ENCODE results near the gene SLC25A51. TPM values are rescaled to one million over a fixed set of nuclear protein-coding genes. Genes with fewer than 3 reads are reported as not detected.
A peak's percentile ranks its signal among the peaks of the same experiment; 100 is the strongest.

SLC25A51 gene, protein sequence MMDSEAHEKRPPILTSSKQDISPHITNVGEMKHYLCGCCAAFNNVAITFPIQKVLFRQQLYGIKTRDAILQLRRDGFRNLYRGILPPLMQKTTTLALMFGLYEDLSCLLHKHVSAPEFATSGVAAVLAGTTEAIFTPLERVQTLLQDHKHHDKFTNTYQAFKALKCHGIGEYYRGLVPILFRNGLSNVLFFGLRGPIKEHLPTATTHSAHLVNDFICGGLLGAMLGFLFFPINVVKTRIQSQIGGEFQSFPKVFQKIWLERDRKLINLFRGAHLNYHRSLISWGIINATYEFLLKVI
- 24.5 TPM for total RNA-seq
- long read RNA-seq, partial matches to known transcripts: 2 of 13 reads
- long read RNA-seq, other reads (novel, unspliced or antisense): 8 of 13 reads

DNA sequence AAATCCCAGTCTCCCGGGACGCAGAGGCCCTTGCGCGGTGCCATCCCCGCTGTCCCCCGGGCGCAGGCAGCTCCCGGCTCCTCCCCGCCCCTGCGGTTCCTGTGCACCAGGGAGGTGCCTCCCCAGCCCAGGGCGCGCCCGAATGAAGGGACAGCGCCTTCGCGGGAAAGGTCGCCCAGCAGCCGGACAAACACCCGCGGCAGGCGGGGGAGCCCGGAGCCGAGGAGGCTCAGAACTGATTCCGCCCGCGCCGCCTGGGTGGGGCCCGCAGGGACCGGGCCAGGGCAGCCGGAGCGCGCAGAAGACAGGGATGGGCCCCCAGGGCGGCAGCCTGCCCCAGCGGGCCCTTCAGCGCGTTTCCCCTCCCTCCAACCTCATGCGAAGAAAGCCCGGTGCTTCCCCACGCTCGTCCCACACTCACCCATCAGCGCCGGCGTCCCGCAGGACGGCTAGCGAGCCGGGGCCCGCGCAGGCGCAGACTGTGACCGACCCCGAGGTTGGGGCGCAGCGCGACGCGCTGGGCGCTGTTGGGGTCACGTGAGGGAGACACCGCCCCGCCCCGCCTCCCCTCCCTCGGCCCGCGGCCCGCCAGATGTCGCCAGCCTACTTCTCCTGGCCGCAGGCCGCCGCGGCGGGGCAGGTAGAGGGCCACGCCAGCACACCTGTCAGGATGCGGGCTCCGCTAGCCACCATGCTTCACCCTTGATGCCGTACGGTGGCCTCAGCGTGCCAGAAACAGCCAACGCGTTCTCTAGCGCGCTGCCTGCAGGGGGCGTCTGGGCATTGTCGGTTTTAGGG is at the start of gene SLC25A51:
SLC25A51 (minus strand) TSS at position 481 of the 798 bp plus-strand sequence. CDS start 15,577 bp downstream, outside the sequence.
- TF ChIP-seq CTCF (IDR thresholded peaks at IDR 0.05): peak; percentile 88
- ATAC-seq (peak; percentile 93), DNase-seq (peak; percentile 96)
- Histone ChIP-seq H3K4me1 (peaks cover 28% of the 10 kb centered on the region), H3K36me3 (peaks cover 8% of the 10 kb centered on the region), H3K27ac (peak within 1 kb of the TSS; percentile 87), H3K4me3 (peak within 1 kb of the TSS; percentile 94), H3K9me3 (no peaks in the 10 kb centered on the region), H3K27me3 (no peaks in the 10 kb centered on the region)
- intact Hi-C loops (cut with DNase I): no loop called here

GRCh38 chr9:37953206-37953774 is 49.4 kb upstream of the SLC25A51 start:
- H3K4me1 ChIP-seq: peaks cover 12% of the 10 kb centered on the region
- no peaks in the 10 kb centered on the region for H3K9me3 ChIP-seq
- ATAC-seq (no peak), DNase-seq (no peak)
- intact Hi-C loops (cut with DNase I): no loop called here
- TF ChIP-seq CTCF (IDR thresholded peaks at IDR 0.05): no peak
- no peak overlapping the region for H3K4me3 ChIP-seq
- H3K27me3 ChIP-seq: no peaks in the 10 kb centered on the region
- H3K27ac ChIP-seq: peak overlapping the region; percentile 1
- H3K36me3 ChIP-seq: peaks cover 20% of the 10 kb centered on the region

- Histone ChIP-seq H3K27ac (no peak overlapping the region), H3K27me3 (no peaks in the 10 kb centered on the region), H3K9me3 (no peaks in the 10 kb centered on the region), H3K4me1 (peaks cover 14% of the 10 kb centered on the region), H3K36me3 (peaks cover 26% of the 10 kb centered on the region), H3K4me3 (no peak overlapping the region)
- TF ChIP-seq CTCF (IDR thresholded peaks at IDR 0.05): no peak
- intact Hi-C loops (cut with DNase I): no loop called here
- ATAC-seq (no peak), DNase-seq (no peak)
Measured at GRCh38 chr9:37952731-37953130, 48.8 kb upstream of the SLC25A51 start.

- Histone ChIP-seq H3K27me3 (no peaks in the 10 kb centered on the region), H3K36me3 (peaks cover 35% of the 10 kb centered on the region), H3K9me3 (no peaks in the 10 kb centered on the region), H3K27ac (no peak overlapping the region), H3K4me1 (peaks cover 19% of the 10 kb centered on the region), H3K4me3 (no peak overlapping the region)
- intact Hi-C loops (cut with DNase I): no loop called here
- DNase-seq: no peak
- no peak for TF ChIP-seq CTCF (IDR thresholded peaks at IDR 0.05)
- ATAC-seq: no peak
Measured at GRCh38 chr9:37951671-37952449, 47.9 kb upstream of the SLC25A51 start.

DNA sequence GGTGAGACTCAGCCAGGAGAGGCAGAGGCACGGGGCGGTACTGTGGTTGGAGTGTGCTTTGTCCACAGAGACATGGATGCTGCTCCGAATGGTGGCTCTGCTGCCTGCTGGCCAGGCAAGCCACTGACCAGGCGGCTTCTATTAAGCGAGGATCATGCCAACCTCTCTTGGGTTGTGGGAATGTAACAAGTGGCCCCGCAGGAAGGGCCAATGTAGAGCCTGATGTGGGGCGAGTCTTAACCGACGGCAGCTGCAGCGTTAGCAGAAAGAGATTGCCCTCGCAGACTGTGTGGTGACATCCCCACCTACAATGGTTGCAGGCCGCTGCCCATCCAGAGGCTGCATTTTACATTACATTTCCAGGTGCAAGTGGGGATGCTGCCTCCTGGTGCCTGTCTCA is 46.6 kb upstream of the SLC25A51 start:
- Histone ChIP-seq H3K9me3 (no peaks in the 10 kb centered on the region), H3K27ac (no peak overlapping the region), H3K4me1 (peaks cover 22% of the 10 kb centered on the region), H3K36me3 (peaks cover 32% of the 10 kb centered on the region), H3K4me3 (no peak overlapping the region), H3K27me3 (no peaks in the 10 kb centered on the region)
- intact Hi-C loops (cut with DNase I): no loop called here
- ATAC-seq (no peak), DNase-seq (no peak)
- TF ChIP-seq CTCF (IDR thresholded peaks at IDR 0.05): no peak
